Right ventricle myocardium inferior (tissue), 1 donor: Measurements from ENCODE around the gene PDSS1. TPM values are rescaled to one million over a fixed set of nuclear protein-coding genes. Genes with fewer than 3 reads are reported as not detected.
"Not testable (repeated sequence)": the region's sequence is repeated elsewhere in the genome, so short reads cannot be mapped to it uniquely, and the experiment has no call there.

Experiments
- ATAC-seq: fragments of 200-7000 bp; cut with Tn5 transposase; one replicate; pipeline ENCODE4 v1.9.1; 2020; ENCODE audit warnings: mild to moderate bottlenecking, moderate library complexity
- DNase-seq: peaks from one replicate; pipeline ENCODE4 v3.0.0; 2021; ENCODE audit errors: missing footprints
- intact Hi-C: fragments of 100-400 bp; cut with DNase I; formaldehyde crosslinking; loops from one replicate; pipeline ENCODE4 v1.11.0; 2022
- total RNA-seq: library from RNA; stranded (reverse); fragmentation: NEBNext Ultra II Directional; extraction: Animal tissue kit (Norgen Biotek cat#: 25700); gene quantifications from one replicate; pipeline ENCODE4 v1.2.1, GENCODE V29; 2021
- donor health status: DM: no; HTN: yes; CAD: no; lungs with severe emphysema.

Gene PDSS1
- total RNA-seq, 1 donor from 2014 or later = 6.3 TPM

DNA sequence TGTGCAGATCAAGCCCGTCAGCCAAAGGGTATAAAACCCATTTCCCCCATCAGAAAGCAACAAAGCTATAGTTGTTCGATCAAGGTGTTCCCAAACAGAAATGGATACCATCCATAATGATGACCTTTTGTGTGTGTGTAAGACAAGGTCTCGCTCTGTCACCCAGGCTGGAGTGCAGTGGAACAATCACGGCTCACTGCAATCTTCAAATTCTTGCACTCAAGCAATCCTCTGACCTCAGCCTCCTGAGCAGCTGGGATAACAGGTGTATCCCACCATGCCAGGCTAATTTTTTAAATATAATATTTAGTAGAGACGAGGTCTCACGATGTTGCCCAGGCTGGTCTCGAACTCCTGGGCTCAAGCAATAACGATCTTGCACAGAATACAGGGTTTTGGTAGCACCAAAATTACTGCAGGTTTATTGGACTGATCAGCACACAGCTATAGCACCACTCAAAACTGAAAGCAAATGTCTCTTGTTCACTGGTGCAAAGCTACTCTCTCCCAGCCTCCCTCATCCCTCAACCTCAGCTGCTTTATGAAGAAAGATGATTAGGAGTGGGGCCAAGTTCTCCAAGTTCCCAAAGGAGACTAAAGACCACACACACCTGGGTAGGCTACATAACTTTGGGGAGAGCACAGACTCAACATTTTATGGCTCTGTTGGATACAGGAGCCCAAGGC lies 82.7 kb downstream of the PDSS1 start:
- ATAC-seq = no peak
- intact Hi-C loops = no loop called here
- no peak for DNase-seq

DNA sequence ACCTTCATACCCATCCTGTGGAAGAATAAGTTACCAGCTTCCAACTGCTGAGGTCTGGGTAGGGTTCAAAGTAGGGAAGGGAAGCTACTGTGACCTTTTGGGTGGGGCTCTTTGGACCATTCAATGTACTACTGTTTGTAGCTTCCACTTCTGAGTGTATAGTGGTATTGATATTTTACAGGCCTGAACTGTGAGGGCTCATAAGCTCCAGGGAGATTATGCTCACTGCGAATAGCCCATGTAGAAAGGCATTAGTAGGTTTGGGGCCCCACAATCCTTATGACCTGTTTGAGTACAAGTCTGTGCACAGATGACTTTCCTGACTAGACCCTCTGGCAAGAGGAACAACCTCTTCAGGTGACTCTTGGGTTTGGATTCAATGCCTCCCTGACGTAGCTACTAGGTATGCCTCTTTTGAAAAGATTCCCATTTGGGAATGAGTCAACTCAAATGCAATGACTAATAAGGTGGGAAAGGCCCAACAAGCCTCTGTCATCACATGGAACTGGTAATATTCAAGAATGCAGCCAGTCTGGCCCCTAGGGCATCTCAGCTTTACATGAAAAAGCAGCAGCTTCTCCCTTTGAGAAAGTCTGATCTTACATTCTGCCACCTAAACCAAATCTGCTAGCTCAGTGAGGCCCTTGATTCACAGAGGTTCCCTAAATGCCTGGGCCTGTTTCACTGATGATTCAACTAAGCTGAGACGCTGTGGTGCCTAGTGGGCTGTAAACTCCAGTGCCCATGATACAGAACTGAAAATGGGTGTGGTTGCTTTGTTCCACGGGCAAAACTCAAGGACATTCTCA lies 83.5 kb downstream of the PDSS1 start:
- no peak for DNase-seq
- ATAC-seq = no peak
- intact Hi-C loops = no loop called here

DNA sequence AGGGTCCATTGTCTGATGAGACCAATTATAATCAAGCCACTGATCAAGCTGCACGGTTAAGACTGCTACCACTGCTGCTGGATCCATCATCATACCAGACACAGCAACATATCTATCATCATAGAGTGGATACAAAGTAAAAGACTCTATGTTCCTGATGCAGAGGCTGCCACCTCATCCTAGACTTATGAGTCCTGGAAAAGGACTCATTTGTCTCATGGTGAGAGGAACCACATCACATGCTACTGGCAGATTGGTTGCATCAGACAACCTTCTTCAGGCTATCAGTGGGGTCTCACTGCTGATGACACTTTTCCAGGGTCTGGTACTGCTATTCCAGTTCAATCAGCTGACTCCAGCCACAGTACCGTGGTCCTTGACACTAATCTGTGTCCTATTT lies 84.3 kb downstream of the PDSS1 start:
- DNase-seq = no peak
- ATAC-seq = no peak
- intact Hi-C loops = no loop called here

DNA sequence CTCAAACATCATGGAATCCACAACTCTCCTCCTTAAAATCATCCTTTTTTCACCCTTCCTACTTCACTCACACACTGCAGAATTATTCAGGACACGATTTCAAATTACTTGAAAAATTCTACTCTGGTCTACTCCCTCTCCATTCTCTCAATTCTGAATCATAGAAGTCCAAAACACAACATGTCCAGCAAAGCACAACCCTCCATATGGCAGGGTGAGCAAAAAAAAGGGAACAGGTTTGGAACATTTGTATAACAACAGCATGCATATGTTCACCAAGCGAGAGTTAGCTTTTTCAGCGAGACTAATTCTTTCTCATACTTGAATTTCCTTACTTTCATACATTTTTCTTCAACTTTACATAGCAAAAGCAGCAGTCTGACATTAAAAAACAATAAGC lies 89.9 kb downstream of the PDSS1 start:
- intact Hi-C loops = no loop called here
- DNase-seq (no peak), ATAC-seq (no peak)

DNA sequence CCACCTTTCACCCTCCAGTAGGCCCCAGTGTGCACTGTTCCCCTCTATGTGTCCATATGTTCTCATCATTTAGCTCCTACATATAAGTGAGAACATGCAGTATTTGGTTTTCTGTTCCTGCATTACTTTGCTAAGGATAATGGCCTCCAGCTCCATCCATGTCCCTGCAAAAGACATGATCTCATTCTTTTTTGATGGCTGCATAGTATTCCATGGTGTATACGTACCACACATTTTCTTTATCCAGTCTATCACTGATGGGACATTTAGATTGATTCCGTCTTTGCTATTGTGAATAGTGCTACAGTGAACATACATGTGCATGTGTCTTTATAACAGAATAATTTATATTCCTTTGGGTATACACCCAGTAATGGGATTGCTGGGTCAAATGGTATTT lies 92.3 kb downstream of the PDSS1 start:
- intact Hi-C loops, DNase-seq, ATAC-seq: not testable (repeated sequence)

DNA sequence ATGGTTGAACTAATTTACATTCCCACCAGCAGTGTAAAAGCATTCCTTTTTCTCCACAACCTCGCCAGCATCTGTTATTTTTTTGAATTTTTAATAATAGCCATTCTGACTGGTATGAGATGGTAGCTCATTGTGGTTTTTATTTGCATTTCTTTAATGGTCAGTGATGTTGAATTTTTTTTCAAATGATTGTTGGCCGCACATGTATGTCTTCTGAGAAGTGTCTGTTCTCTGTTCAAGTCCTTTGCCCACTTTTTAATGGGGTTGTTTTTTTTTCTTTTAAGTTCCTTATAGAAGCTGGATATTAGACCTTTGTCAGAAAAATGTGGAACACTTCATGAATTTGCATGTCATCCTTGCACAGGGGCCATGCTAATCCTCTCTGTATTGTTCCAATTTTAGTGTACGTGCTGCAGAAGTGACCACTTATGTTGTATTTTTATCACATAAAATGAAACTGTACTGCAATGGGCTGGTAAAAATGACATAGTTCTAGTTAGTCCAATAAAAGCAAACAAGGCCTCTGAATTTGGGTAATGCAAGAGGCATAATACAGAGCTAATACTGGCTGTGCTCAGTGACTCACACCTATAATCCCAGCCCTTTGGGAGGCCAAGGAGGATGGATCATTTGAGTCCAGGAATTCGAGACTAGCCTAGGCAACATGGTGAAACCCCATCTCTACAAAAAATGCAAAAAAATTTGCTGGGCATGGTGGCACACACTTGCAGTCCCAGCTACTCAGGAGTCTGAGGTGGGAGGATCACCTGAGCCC lies 92.9 kb downstream of the PDSS1 start:
- no peak for ATAC-seq
- intact Hi-C loops = no loop called here
- DNase-seq = no peak

DNA sequence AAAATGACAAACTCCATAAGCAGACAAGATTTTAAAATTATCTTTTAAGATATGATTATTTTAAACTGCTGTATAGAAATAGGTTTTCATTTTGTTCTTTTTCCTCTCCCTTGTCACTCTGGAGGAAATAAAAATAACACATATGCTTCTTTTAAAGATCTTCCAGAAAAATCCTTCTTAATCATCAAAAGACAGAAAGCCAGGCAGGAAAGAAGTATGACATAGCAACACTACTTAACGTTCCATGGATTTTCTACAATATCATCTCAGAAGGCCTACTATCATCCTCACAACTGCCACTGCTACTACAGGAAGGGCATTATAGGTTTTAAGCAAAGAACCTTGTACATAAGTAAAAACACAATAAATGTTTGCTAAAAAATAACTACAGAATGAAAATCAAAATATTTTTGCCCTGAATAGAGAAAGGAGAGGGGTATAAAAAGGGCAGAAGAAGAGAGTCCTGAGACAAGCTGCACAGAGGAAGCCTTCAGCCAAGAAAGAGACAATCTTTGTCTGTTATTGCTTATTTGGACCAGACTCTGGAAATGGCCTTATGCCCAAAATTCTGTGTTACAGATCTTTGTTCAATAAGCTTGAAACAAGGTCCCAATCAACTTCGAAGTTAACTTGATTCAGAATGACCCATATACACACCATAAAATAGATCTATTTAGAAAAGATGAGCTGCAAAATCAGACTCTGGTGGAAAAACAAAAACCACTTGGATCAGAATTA lies 95.4 kb downstream of the PDSS1 start:
- intact Hi-C loops = no loop called here
- no peak for ATAC-seq
- no peak for DNase-seq

Other genes starting within 250 kb of the PDSS1 start
- 28.0 TPM for gene ABI1, start 163.3 kb downstream of the PDSS1 start, total RNA-seq